ENCODE results near the gene SLC5A5. TPM values are rescaled to one million over a fixed set of nuclear protein-coding genes. Genes with fewer than 3 reads are reported as not detected.

SLC5A5 gene
- total and polyA plus RNA-seq, 10 of the 15 experiments (the other 5 are each of a cell fraction or from before 2014, with no cell fraction given) = 0.02 to 0.08 (median 0.05) TPM; not detected in 3

GRCh38 chr19:17929056-17929455 lies 57.3 kb downstream of the SLC5A5 start (continued):
- no peak for TF ChIP-seq IRF5 (IDR thresholded peaks at IDR 0.05; ENCODE audit: borderline replicate concordance)
- no peak for TF ChIP-seq PRDM15 (CRISPR knock-in tag; IDR thresholded peaks at IDR 0.05)
- no peak for TF ChIP-seq POLR2AphosphoS5 (IDR thresholded peaks at IDR 0.05; ENCODE audit: low read length)
- no peak for TF ChIP-seq CUX1 (IDR thresholded peaks at IDR 0.05; ENCODE audit: insufficient replicate concordance, low read depth, low read length)
- peak; percentile 37; the same call in 1 of the 2 replicates for TF ChIP-seq SMARCA5 (IDR thresholded peaks at IDR 0.05)
- 0 out of 2 replicates have a peak, but pooled peaks have one; percentile 36 for TF ChIP-seq FOXM1 (IDR thresholded peaks at IDR 0.05; ENCODE audit: low read depth, low read length)
- no peak for TF ChIP-seq POU2F2 (IDR thresholded peaks at IDR 0.05; ENCODE audit: borderline replicate concordance, low read depth, low read length)
- no peak for TF ChIP-seq ZSCAN29 (IDR thresholded peaks at IDR 0.05)
- TF ChIP-seq NBN (IDR thresholded peaks at IDR 0.05) = 0 out of 2 replicates have a peak, but pooled peaks have one; percentile 50
- TF ChIP-seq TCF12 (IDR thresholded peaks at IDR 0.05; ENCODE audit: low read depth, low read length) = no peak
- TF ChIP-seq ZNF622 (IDR thresholded peaks at IDR 0.05) = no peak
- no peak for TF ChIP-seq MXI1 (IDR thresholded peaks at IDR 0.05; ENCODE audit: low read depth, low read length)
- no peak for TF ChIP-seq TAF1 (IDR thresholded peaks at IDR 0.05; ENCODE audit: borderline replicate concordance, low read depth, low read length)
- TF ChIP-seq MEF2B (IDR thresholded peaks at IDR 0.05; ENCODE audit: partially characterized antibody, poor library complexity, severe bottlenecking) = no peak
- TF ChIP-seq ZNF217 (IDR thresholded peaks at IDR 0.05) = no peak
- TF ChIP-seq JUND (IDR thresholded peaks at IDR 0.05; ENCODE audit: low read depth, low read length) = no peak
- no peak for TF ChIP-seq ZNF274 (IDR thresholded peaks at IDR 0.05; ENCODE audit: insufficient read depth, insufficient read length)
- TF ChIP-seq CEBPB (IDR thresholded peaks at IDR 0.05; ENCODE audit: borderline replicate concordance in 1 of 2, low read depth in 2 of 2, low read length in 2 of 2) = no peak
- TF ChIP-seq BACH1 (IDR thresholded peaks at IDR 0.05; ENCODE audit: borderline replicate concordance) = no peak
